Chondrocyte (in vitro differentiated cells): ENCODE data around the gene ERP44. TPM values are rescaled to one million over a fixed set of nuclear protein-coding genes. Genes with fewer than 3 reads are reported as not detected.
A peak's percentile ranks its signal among the peaks of the same experiment; 100 is the strongest.
"Not testable (repeated sequence)": the region's sequence is repeated elsewhere in the genome, so short reads cannot be mapped to it uniquely, and the experiment has no call there.

Source experiments
- DNase-seq: peaks from one replicate; pipeline ENCODE4 v3.0.0; 2021; ENCODE audit warnings: mixed read lengths, low spot score
- H3K27ac Mint-ChIP-seq: one replicate; pipeline ENCODE4 v1.8.0; 2021; ENCODE audit warnings: mild to moderate bottlenecking, moderate library complexity, mixed read lengths; ENCODE audit not compliant: unreplicated experiment
- H3K27me3 Mint-ChIP-seq: 2 replicates; pipeline ENCODE4 v1.8.0; 2021; ENCODE audit warnings: low read depth, mixed read lengths
- H3K36me3 Mint-ChIP-seq: 2 replicates; pipeline ENCODE4 v1.8.0; 2021; ENCODE audit warnings: low read depth, mixed read lengths
- H3K4me1 Mint-ChIP-seq: 2 replicates; pipeline ENCODE4 v1.8.0; 2021; ENCODE audit warnings: low read depth, mild to moderate bottlenecking, mixed read lengths
- H3K4me3 Mint-ChIP-seq: one replicate; pipeline ENCODE4 v1.8.0; 2021; ENCODE audit warnings: mild to moderate bottlenecking, moderate library complexity, mixed read lengths; ENCODE audit not compliant: unreplicated experiment
- H3K9me3 Mint-ChIP-seq: 2 replicates; pipeline ENCODE4 v1.8.0; 2021; ENCODE audit warnings: low read depth, mixed read lengths
- total RNA-seq: library from RNA; stranded (reverse); gene quantifications from 3 replicates; pipeline ENCODE4 v1.2.1, GENCODE V29; 2021
- TF ChIP-seq, protein P1 (sequence below): fragments of 200-600 bp; sonication (generic); IDR thresholded peaks from 2 replicates; pipeline ENCODE4 v1.5.0; 2021; ENCODE audit warnings: antibody characterized with exemption, mild to moderate bottlenecking, moderate library complexity

ERP44 gene
- total RNA-seq, 1 donor from 2014 or later: 16.6 TPM

DNA sequence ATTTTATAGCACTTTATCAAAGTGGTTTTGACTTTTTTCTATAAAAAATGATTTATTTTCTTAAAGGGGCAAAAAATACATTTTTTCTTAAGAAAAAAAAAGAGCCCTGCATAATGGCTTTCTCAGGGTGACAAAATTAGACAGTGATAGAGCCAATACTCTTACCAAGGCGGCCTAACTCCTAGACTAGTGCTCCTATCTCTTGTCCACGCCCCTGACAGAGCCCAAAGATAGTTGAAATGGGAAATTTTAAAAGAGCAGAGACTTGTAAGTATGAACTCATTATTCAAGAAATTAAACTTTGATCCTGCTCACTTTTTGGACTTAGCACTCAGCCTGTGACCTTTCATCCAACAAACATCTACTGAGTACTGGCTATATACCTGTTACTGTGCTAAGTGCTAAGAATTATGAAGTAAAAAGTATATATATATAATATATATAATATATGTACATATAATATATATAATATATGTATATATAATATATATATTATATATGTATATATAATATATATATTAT is 1.4 kb upstream of the ERP44 start:
- Mint-ChIP-seq H3K4me1 (peaks cover 25% of the 10 kb centered on the region), H3K36me3 (no peaks in the 10 kb centered on the region), H3K27ac (peak overlapping the region; percentile 99), H3K9me3 (no peaks in the 10 kb centered on the region), H3K27me3 (no peaks in the 10 kb centered on the region), H3K4me3 (peak overlapping the region; percentile 100)
- TF ChIP-seq, protein P1, sequence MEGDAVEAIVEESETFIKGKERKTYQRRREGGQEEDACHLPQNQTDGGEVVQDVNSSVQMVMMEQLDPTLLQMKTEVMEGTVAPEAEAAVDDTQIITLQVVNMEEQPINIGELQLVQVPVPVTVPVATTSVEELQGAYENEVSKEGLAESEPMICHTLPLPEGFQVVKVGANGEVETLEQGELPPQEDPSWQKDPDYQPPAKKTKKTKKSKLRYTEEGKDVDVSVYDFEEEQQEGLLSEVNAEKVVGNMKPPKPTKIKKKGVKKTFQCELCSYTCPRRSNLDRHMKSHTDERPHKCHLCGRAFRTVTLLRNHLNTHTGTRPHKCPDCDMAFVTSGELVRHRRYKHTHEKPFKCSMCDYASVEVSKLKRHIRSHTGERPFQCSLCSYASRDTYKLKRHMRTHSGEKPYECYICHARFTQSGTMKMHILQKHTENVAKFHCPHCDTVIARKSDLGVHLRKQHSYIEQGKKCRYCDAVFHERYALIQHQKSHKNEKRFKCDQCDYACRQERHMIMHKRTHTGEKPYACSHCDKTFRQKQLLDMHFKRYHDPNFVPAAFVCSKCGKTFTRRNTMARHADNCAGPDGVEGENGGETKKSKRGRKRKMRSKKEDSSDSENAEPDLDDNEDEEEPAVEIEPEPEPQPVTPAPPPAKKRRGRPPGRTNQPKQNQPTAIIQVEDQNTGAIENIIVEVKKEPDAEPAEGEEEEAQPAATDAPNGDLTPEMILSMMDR: no peak
- DNase-seq: no peak

DNA sequence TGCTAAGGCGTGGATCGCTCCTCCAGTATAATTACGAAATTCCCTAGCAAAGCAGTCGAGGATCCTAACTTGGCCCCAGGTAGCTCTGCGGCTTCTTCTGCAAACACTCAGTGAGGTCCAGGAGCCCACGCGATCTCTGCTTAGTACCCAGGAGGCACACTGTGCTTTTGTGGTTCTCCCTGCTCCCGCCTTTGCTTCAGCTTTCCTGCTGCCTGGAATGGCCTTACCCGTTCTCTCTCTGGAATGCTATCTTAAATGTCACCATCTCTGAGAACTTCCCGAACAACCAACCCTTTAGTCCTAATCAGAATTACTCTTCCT is 882 bp upstream of the ERP44 start:
- H3K4me3 Mint-ChIP-seq: peak overlapping the region; percentile 100
- TF ChIP-seq, protein P1: no peak
- no peak for DNase-seq
- no peaks in the 10 kb centered on the region for H3K9me3 Mint-ChIP-seq
- no peaks in the 10 kb centered on the region for H3K36me3 Mint-ChIP-seq
- no peaks in the 10 kb centered on the region for H3K27me3 Mint-ChIP-seq
- peak overlapping the region; percentile 99 for H3K27ac Mint-ChIP-seq
- peaks cover 25% of the 10 kb centered on the region for H3K4me1 Mint-ChIP-seq

DNA sequence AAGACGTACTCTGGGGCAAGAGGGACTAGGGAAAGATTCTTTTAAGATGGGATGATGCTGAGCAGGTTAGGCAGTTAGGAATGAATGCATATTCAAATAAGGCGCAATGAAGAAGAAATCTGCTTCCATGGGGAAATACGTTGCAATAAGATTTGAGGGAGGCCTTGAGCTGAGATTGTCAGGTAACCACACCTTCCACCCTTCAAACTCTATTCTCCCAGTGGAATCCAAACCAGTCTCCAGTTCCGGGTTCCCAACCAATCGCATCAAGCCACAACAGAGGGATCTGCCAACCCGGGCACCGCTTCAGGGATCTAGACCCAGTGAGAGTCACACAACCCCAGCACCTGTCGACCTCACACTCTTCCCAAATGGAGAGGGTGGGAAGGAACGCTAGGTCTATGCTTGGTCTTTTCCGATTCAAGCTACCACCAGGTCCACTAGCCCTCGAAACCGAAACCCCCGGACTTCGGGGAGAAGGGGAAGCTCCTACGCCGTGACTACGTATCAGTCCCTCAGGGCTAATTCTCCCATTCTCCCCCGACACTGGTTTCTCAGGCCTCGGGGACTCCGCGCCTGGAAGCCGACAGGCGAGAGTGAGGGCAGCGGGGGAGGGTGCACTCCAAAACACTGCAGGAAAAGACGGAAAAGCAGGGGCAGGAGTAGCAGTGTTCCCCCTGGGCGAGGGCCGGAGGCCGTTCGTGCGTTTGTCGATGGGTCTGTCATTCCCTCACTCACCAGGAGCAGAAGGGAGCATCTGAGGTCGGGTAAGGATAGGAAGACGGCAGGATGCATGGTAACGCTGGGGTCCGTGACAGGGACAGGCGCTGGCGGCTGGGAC is 534 bp downstream of the ERP44 start:
- Mint-ChIP-seq H3K27ac (peak overlapping the region; percentile 99), H3K36me3 (no peaks in the 10 kb centered on the region), H3K4me1 (peaks cover 25% of the 10 kb centered on the region), H3K4me3 (peak overlapping the region; percentile 100), H3K27me3 (no peaks in the 10 kb centered on the region), H3K9me3 (no peaks in the 10 kb centered on the region)
- TF ChIP-seq, protein P1: peak; percentile 10
- no peak for DNase-seq

DNA sequence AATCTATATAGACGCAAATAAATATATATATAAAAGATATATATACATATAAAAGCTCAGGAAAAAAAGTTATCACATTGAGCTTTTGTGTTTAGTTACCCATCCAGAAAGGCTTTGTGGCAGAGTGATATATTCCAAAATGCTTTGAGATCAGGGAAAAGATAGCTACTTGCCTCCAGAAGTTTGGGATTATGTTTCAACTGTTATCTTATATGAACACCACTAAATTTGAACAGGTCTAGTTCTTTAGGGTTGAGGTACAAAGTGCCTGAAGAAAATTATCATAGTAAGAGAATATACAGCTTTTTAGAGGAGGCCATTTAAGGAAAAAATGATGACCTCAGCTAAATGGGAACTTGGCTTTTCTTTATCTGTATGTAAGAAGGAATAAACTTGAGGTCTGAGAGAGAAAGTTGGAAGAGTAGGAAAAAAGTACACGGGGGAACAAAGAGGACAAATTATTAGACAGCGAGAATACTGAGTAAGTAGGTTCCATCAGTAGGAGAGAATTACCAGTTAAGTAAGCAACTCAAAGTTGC is 2.4 kb downstream of the ERP44 start:
- H3K4me3 Mint-ChIP-seq: no peak overlapping the region
- DNase-seq: no peak
- no peaks in the 10 kb centered on the region for H3K36me3 Mint-ChIP-seq
- peaks cover 25% of the 10 kb centered on the region for H3K4me1 Mint-ChIP-seq
- H3K27me3 Mint-ChIP-seq: no peaks in the 10 kb centered on the region
- no peaks in the 10 kb centered on the region for H3K9me3 Mint-ChIP-seq
- TF ChIP-seq, protein P1: no peak
- H3K27ac Mint-ChIP-seq: no peak overlapping the region

DNA sequence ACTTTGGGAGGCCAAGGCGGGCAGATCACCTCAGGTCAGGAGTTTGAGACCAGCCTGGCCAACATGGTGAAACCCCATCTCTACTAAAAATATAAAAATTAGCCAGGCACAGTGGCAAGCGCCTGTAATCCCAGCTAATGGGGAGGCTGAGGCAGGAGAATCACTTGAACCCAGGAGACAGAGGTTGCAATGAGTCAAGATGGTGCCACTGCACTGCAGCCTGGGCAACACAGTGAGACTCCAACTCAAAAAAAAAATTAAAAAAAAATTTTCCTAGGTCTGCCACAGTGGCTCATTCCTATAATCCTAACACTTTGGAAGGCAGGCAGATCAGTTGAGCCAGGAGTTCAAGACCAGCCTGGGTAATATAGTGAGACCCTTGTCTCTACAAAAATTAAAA is 4.4 kb downstream of the ERP44 start:
- not testable (repeated sequence) for H3K9me3 Mint-ChIP-seq, DNase-seq, H3K27me3 Mint-ChIP-seq, H3K4me3 Mint-ChIP-seq, H3K36me3 Mint-ChIP-seq, H3K27ac Mint-ChIP-seq
- peaks cover 27% of the 10 kb centered on the region for H3K4me1 Mint-ChIP-seq
